GM12874 (cell line): ENCODE results near the gene PDE3B.

Experiments
- TF ChIP-seq, protein P1 (sequence below): IDR thresholded peaks from 2 replicates; pipeline ENCODE4 v1.5.1; 2011; ENCODE audit warnings: low read depth, mild to moderate bottlenecking, control low read depth, low read length, moderate library complexity; ENCODE audit not compliant: insufficient read depth

The PDE3B gene

GRCh38 chr11:14809466-14809865, 165.9 kb downstream of the PDE3B start:
- TF ChIP-seq, protein P1, sequence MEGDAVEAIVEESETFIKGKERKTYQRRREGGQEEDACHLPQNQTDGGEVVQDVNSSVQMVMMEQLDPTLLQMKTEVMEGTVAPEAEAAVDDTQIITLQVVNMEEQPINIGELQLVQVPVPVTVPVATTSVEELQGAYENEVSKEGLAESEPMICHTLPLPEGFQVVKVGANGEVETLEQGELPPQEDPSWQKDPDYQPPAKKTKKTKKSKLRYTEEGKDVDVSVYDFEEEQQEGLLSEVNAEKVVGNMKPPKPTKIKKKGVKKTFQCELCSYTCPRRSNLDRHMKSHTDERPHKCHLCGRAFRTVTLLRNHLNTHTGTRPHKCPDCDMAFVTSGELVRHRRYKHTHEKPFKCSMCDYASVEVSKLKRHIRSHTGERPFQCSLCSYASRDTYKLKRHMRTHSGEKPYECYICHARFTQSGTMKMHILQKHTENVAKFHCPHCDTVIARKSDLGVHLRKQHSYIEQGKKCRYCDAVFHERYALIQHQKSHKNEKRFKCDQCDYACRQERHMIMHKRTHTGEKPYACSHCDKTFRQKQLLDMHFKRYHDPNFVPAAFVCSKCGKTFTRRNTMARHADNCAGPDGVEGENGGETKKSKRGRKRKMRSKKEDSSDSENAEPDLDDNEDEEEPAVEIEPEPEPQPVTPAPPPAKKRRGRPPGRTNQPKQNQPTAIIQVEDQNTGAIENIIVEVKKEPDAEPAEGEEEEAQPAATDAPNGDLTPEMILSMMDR: no peak

- TF ChIP-seq, protein P1: no peak
Observed at GRCh38 chr11:14812757-14813156, 169.2 kb downstream of the PDE3B start.

GRCh38 chr11:14813516-14813915, 169.9 kb downstream of the PDE3B start:
- TF ChIP-seq, protein P1: no peak

GRCh38 chr11:14818779-14819178, 175.2 kb downstream of the PDE3B start:
- TF ChIP-seq, protein P1: no peak

DNA sequence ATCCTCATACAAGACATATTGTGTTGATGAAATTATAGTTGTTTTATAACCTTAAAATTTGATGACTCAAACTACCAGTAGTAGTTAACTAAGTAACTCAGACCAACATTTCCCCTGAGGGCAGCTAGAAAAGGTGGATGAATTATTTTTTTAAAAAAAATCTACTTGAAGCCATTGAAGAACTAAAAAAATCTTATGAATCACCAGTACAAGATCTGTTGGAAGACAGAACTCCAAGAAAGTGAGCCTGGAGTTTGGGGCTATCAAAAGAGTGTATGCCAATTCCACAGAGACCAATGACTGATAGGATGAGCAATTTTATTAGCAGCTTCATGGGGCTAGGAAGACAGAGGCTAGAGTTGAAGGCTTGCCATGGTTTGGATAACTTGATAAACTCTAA, 176.0 kb downstream of the PDE3B start:
- TF ChIP-seq, protein P1: no peak

- TF ChIP-seq, protein P1: no peak
Observed at GRCh38 chr11:14821031-14821430, 177.4 kb downstream of the PDE3B start.

DNA sequence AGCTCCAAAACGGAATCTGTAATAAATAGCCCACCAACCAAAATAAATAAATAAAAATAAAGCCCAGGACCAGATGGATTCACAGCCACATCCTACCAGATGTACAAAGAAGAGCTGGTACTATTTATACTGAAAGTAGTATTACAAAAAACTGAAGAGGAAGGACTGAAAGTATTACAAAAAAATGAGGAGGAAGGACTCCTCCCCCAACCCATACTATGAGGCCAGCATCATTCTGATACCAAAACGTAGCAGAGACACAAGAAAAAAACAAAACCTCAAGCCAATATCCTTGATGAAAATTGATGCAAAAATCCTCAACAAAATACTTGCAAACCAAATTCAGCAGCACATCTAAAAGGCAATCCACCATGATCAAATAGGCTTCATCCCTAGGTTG, 183.0 kb downstream of the PDE3B start:
- TF ChIP-seq, protein P1: no peak
